ENCODE measurements around the gene TRAPPC13. TPM values are rescaled to one million over a fixed set of nuclear protein-coding genes. Genes with fewer than 3 reads are reported as not detected.

Gene TRAPPC13
- total and polyA plus RNA-seq, 10 of the 15 experiments (the other 5 are each of a cell fraction or from before 2014, with no cell fraction given), result 16.5 to 35.6 (median 25.0) TPM

DNA sequence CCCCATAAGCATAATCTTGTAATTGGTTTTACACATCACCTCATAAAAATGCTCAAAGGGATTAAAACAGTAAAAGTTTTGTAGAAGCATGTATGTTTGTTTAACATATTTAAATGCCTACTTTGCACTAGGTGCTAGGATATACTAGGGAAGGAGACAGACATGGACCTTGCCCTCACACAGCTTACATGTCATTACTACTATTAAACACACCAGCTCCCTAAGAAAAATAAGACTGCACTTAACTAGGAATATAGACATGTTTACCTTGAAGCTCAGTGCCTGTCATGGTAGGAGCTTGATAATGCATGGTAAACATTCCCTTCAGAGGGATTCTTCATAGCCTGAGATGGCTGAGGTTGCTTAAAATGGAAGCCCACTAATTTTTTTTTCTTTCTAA lies 6.2 kb downstream of the TRAPPC13 start (continued):
- TF ChIP-seq SIX5 (IDR thresholded peaks at IDR 0.05; ENCODE audit: low read depth, low read length, severe bottlenecking) (no peak), SMARCA5 (IDR thresholded peaks at IDR 0.05) (no peak), CBX3 (IDR thresholded peaks at IDR 0.05; ENCODE audit: borderline replicate concordance, low read depth) (no peak), NFYA (IDR thresholded peaks at IDR 0.05; ENCODE audit: borderline replicate concordance, low read depth, low read length) (no peak), SMC3 (IDR thresholded peaks at IDR 0.05; ENCODE audit: borderline replicate concordance, low read length) (no peak), BMI1 (IDR thresholded peaks at IDR 0.05; ENCODE audit: borderline replicate concordance) (no peak)
- TF ChIP-seq, protein P1, sequence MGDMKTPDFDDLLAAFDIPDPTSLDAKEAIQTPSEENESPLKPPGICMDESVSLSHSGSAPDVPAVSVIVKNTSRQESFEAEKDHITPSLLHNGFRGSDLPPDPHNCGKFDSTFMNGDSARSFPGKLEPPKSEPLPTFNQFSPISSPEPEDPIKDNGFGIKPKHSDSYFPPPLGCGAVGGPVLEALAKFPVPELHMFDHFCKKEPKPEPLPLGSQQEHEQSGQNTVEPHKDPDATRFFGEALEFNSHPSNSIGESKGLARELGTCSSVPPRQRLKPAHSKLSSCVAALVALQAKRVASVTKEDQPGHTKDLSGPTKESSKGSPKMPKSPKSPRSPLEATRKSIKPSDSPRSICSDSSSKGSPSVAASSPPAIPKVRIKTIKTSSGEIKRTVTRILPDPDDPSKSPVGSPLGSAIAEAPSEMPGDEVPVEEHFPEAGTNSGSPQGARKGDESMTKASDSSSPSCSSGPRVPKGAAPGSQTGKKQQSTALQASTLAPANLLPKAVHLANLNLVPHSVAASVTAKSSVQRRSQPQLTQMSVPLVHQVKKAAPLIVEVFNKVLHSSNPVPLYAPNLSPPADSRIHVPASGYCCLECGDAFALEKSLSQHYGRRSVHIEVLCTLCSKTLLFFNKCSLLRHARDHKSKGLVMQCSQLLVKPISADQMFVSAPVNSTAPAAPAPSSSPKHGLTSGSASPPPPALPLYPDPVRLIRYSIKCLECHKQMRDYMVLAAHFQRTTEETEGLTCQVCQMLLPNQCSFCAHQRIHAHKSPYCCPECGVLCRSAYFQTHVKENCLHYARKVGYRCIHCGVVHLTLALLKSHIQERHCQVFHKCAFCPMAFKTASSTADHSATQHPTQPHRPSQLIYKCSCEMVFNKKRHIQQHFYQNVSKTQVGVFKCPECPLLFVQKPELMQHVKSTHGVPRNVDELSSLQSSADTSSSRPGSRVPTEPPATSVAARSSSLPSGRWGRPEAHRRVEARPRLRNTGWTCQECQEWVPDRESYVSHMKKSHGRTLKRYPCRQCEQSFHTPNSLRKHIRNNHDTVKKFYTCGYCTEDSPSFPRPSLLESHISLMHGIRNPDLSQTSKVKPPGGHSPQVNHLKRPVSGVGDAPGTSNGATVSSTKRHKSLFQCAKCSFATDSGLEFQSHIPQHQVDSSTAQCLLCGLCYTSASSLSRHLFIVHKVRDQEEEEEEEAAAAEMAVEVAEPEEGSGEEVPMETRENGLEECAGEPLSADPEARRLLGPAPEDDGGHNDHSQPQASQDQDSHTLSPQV (IDR thresholded peaks at IDR 0.05), result no peak

DNA sequence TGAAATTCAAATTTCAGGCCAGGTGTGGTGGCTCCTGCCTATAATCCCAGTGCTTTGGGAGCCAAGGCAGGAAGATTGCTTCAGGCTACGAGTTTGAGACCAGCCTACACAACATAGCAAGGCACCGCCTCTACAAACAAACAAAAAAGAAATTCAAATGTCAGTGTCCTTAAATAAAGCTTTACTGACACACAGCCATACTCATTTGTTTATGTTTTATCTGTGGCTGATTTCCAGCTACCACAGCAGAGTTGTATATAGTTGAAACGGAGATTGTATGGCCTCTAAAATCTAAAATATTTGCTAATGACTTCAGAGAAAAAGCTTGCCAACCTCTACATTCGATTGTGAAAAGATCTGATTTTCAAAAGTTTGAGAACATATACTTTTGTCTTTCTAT lies 15.4 kb downstream of the TRAPPC13 start:
- TF ChIP-seq POLR2A (IDR thresholded peaks at IDR 0.05; ENCODE audit: low read depth, low read length) (no peak), SMAD5 (IDR thresholded peaks at IDR 0.05; ENCODE audit: low read depth) (no peak), HDAC2 (IDR thresholded peaks at IDR 0.05) (no peak), SRF (IDR thresholded peaks at IDR 0.05; ENCODE audit: low read depth in 2 of 2, low read length in 2 of 2) (no peak), SUPT20H (IDR thresholded peaks at IDR 0.05; ENCODE audit: borderline replicate concordance, control insufficient read depth, low read depth, low read length) (no peak)
- TF ChIP-seq, protein P2, sequence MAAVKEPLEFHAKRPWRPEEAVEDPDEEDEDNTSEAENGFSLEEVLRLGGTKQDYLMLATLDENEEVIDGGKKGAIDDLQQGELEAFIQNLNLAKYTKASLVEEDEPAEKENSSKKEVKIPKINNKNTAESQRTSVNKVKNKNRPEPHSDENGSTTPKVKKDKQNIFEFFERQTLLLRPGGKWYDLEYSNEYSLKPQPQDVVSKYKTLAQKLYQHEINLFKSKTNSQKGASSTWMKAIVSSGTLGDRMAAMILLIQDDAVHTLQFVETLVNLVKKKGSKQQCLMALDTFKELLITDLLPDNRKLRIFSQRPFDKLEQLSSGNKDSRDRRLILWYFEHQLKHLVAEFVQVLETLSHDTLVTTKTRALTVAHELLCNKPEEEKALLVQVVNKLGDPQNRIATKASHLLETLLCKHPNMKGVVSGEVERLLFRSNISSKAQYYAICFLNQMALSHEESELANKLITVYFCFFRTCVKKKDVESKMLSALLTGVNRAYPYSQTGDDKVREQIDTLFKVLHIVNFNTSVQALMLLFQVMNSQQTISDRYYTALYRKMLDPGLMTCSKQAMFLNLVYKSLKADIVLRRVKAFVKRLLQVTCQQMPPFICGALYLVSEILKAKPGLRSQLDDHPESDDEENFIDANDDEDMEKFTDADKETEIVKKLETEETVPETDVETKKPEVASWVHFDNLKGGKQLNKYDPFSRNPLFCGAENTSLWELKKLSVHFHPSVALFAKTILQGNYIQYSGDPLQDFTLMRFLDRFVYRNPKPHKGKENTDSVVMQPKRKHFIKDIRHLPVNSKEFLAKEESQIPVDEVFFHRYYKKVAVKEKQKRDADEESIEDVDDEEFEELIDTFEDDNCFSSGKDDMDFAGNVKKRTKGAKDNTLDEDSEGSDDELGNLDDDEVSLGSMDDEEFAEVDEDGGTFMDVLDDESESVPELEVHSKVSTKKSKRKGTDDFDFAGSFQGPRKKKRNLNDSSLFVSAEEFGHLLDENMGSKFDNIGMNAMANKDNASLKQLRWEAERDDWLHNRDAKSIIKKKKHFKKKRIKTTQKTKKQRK (IDR thresholded peaks at IDR 0.05; ENCODE audit: low read depth, low read length), result no peak
- TF ChIP-seq, protein P3, sequence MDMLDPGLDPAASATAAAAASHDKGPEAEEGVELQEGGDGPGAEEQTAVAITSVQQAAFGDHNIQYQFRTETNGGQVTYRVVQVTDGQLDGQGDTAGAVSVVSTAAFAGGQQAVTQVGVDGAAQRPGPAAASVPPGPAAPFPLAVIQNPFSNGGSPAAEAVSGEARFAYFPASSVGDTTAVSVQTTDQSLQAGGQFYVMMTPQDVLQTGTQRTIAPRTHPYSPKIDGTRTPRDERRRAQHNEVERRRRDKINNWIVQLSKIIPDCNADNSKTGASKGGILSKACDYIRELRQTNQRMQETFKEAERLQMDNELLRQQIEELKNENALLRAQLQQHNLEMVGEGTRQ (IDR thresholded peaks at IDR 0.05; ENCODE audit: borderline replicate concordance, low read depth, low read length), result no peak
- TF ChIP-seq, protein P4, sequence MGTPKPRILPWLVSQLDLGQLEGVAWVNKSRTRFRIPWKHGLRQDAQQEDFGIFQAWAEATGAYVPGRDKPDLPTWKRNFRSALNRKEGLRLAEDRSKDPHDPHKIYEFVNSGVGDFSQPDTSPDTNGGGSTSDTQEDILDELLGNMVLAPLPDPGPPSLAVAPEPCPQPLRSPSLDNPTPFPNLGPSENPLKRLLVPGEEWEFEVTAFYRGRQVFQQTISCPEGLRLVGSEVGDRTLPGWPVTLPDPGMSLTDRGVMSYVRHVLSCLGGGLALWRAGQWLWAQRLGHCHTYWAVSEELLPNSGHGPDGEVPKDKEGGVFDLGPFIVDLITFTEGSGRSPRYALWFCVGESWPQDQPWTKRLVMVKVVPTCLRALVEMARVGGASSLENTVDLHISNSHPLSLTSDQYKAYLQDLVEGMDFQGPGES (IDR thresholded peaks at IDR 0.05), result no peak
- DNase-seq (ENCODE audit: low read depth, low spot score) (no peak), FAIRE-seq (no peak), ATAC-seq (no peak)
- 99% methylated on average over 4 of the region's 4 CpGs for WGBS (ENCODE audit: insufficient coverage, insufficient replicate concordance, low lambda C conversion rate, missing lambda C conversion rate)
- H2AFZ ChIP-seq (ENCODE audit: control insufficient read depth, low read depth, low read length), result no peak overlapping the region
- H3K36me3 ChIP-seq (ENCODE audit: control insufficient read depth in 2 of 2, insufficient read depth in 2 of 2, low read length in 1 of 2), result peaks cover 0 to 4% of the 10 kb centered on the region in 2 experiments; a peak in 2 of 4 replicates
- ChIA-PET POLR2A (no interaction called here), RAD21 (ENCODE audit: unreplicated experiment) (no interaction called here), CTCF (no interaction called here), SMC1A (ENCODE audit: uncharacterized antibody, unreplicated experiment) (no interaction called here)
- H3K4me1 ChIP-seq (ENCODE audit: control insufficient read depth, insufficient read depth, low read length), result no peaks in the 10 kb centered on the region
- no TSS peak for BruUV-seq (replicated peaks)
- no peak overlapping the region for H3K4me2 ChIP-seq (ENCODE audit: control insufficient read depth, insufficient read depth)
- no peak overlapping the region for H3K9ac ChIP-seq (ENCODE audit: control insufficient read depth, insufficient read depth, low read length)
- no peaks in the 10 kb centered on the region for H4K20me1 ChIP-seq (ENCODE audit: control insufficient read depth, insufficient read depth)
- no peaks in the 10 kb centered on the region for H3K9me3 ChIP-seq (replicated peaks; ENCODE audit: control insufficient read depth, insufficient read depth, low read length)
- no peaks in the 10 kb centered on the region for H3K79me2 ChIP-seq (ENCODE audit: control insufficient read depth, insufficient read depth, low read length)
- no peak overlapping the region for H3K27ac ChIP-seq (ENCODE audit: control insufficient read depth, insufficient read depth)
- H3K4me3 ChIP-seq, result no peak overlapping the region
- H3K27me3 ChIP-seq (replicated peaks in 1 of 2; ENCODE audit: control insufficient read depth in 2 of 2, insufficient read depth in 2 of 2, low read length in 1 of 2), result no peaks in the 10 kb centered on the region
- in situ Hi-C loops (cut with MboI) (no loop called here), intact Hi-C loops (cut with micrococcal nuclease; ENCODE audit: unreplicated experiment) (no loop called here)

Measured in GM12878 (cell line).